PFSK-1 (cell line): ENCODE measurements around the gene PWWP2B.

Source experiments
- FOXP2 ChIP-seq: optimal IDR thresholded peaks from 2 replicates; pipeline ENCODE3; 2011; ENCODE audit warnings: borderline replicate concordance, control low read depth, inconsistent platforms; ENCODE audit not compliant: insufficient read depth; ENCODE audit errors: extremely low read length, extremely low read depth
- POLR2AphosphoS5 ChIP-seq: IDR thresholded peaks from 2 replicates; pipeline ENCODE4 v1.6.1; 2012; ENCODE audit warnings: low read depth, mild to moderate bottlenecking, control low read depth, low read length, moderate library complexity
- REST ChIP-seq, 2 experiments: IDR thresholded peaks; 2 replicates each; pipeline versions ENCODE4 v1.6.1 to v1.8.0; 2011 to 2012; ENCODE audit warnings: low read depth in 2 of 2, low read length in 2 of 2, control low read depth in 1 of 2, inconsistent platforms in 1 of 2, mild to moderate bottlenecking in 1 of 2, moderate library complexity in 1 of 2; ENCODE audit not compliant: insufficient read depth in 1 of 2
- SIN3A ChIP-seq: IDR thresholded peaks from 2 replicates; pipeline ENCODE4 v1.6.1; 2012; ENCODE audit warnings: mild to moderate bottlenecking, low read length, moderate library complexity, borderline replicate concordance; ENCODE audit not compliant: insufficient read depth
- TAF1 ChIP-seq: IDR thresholded peaks from 2 replicates; pipeline ENCODE4 v1.6.1; 2012; ENCODE audit warnings: low read length, control low read depth, borderline replicate concordance; ENCODE audit not compliant: insufficient read depth

- TF ChIP-seq REST (IDR thresholded peaks at IDR 0.05; ENCODE audit: insufficient read depth in 1 of 2, low read depth in 2 of 2, low read length in 2 of 2) (no peak), POLR2AphosphoS5 (no peak), FOXP2 (no peak), SIN3A (no peak), TAF1 (no peak)
Measured at GRCh38 chr10:132449811-132450181, 52.8 kb downstream of the PWWP2B start.
